CD4-positive, alpha-beta T cell (primary cell): Measurements from ENCODE around the gene HASPIN. TPM values are rescaled to one million over a fixed set of nuclear protein-coding genes. Genes with fewer than 3 reads are reported as not detected.
A peak's percentile ranks its signal among the peaks of the same experiment; 100 is the strongest.

Source experiments
- ATAC-seq: fragments of 200-7000 bp; cut with Tn5 transposase; one replicate; pipeline ENCODE4 v1.10.0; 2022; ENCODE audit warnings: mild to moderate bottlenecking; ENCODE audit not compliant: poor library complexity
- CTCF ChIA-PET: fragments of 350-600 bp; sonication (Branson Sonifier 250); formaldehyde crosslinking; loops from one replicate; lab custom pipeline; 2021; ENCODE audit warnings: antibody characterized with exemption, inconsistent platforms; lab: Charles Lee
- POLR2A ChIA-PET: fragments of 350-600 bp; sonication (Branson Sonifier 250); formaldehyde crosslinking; loops from one replicate; lab custom pipeline; 2021; ENCODE audit warnings: antibody characterized with exemption, inconsistent platforms; lab: Charles Lee
- DNase-seq, 14 experiments: peaks; one replicate each; pipeline ENCODE4 v3.0.0-alpha.2; 2013 to 2020; ENCODE audit warnings: mixed read lengths in 2 of 14
- H3K27ac ChIP-seq, 2 donors: one replicate each; pipeline versions ENCODE4 v1.5.1 to v1.7.0; 2013; ENCODE audit warnings: low read length in 2 of 2, low read depth in 1 of 2, mild to moderate bottlenecking in 1 of 2
- H3K27me3 ChIP-seq, 2 experiments: 1 replicate in 1 of 2; 2 replicates in 1 of 2; pipeline versions ENCODE4 v1.6.1 to v1.7.0; 2013; ENCODE audit warnings: low read length in 2 of 2, control low read depth in 1 of 2, mild to moderate bottlenecking in 1 of 2, moderate library complexity in 1 of 2; ENCODE audit not compliant: insufficient read depth in 2 of 2, control insufficient read depth in 1 of 2
- H3K36me3 ChIP-seq: one replicate; pipeline ENCODE4 v1.6.1; 2013; ENCODE audit warnings: low read length, control low read depth; ENCODE audit not compliant: insufficient read depth
- H3K4me1 ChIP-seq: one replicate; pipeline ENCODE4 v1.6.1; 2013; ENCODE audit warnings: low read length, control low read depth; ENCODE audit not compliant: insufficient read depth
- H3K4me3 ChIP-seq: one replicate; pipeline ENCODE4 v1.5.1; 2013; ENCODE audit warnings: mild to moderate bottlenecking, low read length, moderate library complexity
- H3K9me3 ChIP-seq, 2 experiments: 1 replicate in 1 of 2; 2 replicates in 1 of 2; pipeline versions ENCODE4 v1.6.1 to v1.7.0; 2013; ENCODE audit warnings: low read length in 2 of 2, mild to moderate bottlenecking in 2 of 2, control low read depth in 1 of 2, moderate library complexity in 1 of 2; ENCODE audit not compliant: control insufficient read depth in 1 of 2, insufficient read depth in 1 of 2
- H3K27ac Mint-ChIP-seq: one replicate; pipeline ENCODE4 v1.8.0; 2020; ENCODE audit warnings: mixed read lengths
- H3K27me3 Mint-ChIP-seq: one replicate; pipeline ENCODE4 v1.8.0; 2021; ENCODE audit warnings: mixed read lengths
- H3K36me3 Mint-ChIP-seq: one replicate; pipeline ENCODE4 v1.8.0; 2021; ENCODE audit warnings: low read depth, mixed read lengths
- H3K4me1 Mint-ChIP-seq: one replicate; pipeline ENCODE4 v1.8.0; 2021; ENCODE audit warnings: low read depth, mixed read lengths
- H3K4me3 Mint-ChIP-seq: one replicate; pipeline ENCODE4 v1.8.0; 2020; ENCODE audit warnings: mild to moderate bottlenecking, mixed read lengths
- H3K9me3 Mint-ChIP-seq: one replicate; pipeline ENCODE4 v1.8.0; 2020; ENCODE audit warnings: mixed read lengths
- intact Hi-C, 2 experiments: fragments of 100-400 bp; cut with DNase I in 1 of 2; cut with micrococcal nuclease in 1 of 2; formaldehyde crosslinking; loops; one replicate each; pipeline versions ENCODE4 v1.15.1 to v1.9.0; 2023 to 2025; cut with DNase I, micrococcal nuclease
- total RNA-seq, 174 experiments: library from RNA in 2 of 174; stranded (reverse) in 2 of 174; gene quantifications; one replicate each; pipeline ENCODE4 v1.2.3 and lab custom pipeline; 2021 to 2026
- TF ChIP-seq, protein P1 (sequence below): fragments of 200-600 bp; IDR thresholded peaks from one replicate; pipeline ENCODE4 v1.8.0; 2022; ENCODE audit warnings: antibody characterized with exemption, mild to moderate bottlenecking

HASPIN gene
- total RNA-seq, 2 experiments from 2014 or later: 0.22 to 0.25 TPM

DNA sequence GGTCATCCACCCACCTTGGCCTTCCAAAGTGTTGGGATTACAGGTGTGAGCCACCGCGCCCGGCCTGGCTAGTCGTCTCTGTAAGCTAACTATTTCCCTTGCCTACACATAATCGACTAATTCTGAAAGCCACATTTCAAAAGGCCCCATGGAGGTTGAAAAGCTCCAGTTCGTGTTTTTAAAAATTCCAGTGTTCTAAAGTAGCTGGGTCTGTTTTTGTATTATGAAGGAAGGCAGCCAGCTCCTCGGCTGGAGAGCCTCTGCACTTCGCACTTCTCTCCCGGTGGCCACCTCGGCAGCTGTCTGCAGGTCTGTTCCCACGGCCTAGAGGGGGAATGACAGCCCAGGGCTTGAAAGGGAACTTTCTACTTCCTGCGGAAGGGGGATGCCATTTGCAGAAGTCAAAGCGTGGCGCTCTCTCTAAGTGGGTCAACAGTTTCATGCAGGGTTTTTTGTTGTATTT is 16.9 kb downstream of the HASPIN start:
- Histone ChIP-seq H3K4me3 (no peak overlapping the region), H3K4me1 (peaks cover 43% of the 10 kb centered on the region), H3K27ac (peak overlapping the region in 1 of 2 donors; percentile 40), H3K9me3 (peaks cover 0 to 5% of the 10 kb centered on the region in 2 experiments), H3K27me3 (no peaks in the 10 kb centered on the region), H3K36me3 (no peaks in the 10 kb centered on the region)
- ChIA-PET CTCF (interaction anchor here (0.7 to 7.0 kb wide), 5 partner anchors 21 to 105 kb away, joined by 3 to 106 read pairs (median 4); partner anchors contain the start of gene NCBP3), POLR2A (interaction anchor here (1.0 to 1.5 kb wide), 5 partner anchors 11 to 106 kb away, joined by 4 to 6 read pairs (median 4); partner anchors contain the start of genes HASPIN and NCBP3)
- Mint-ChIP-seq H3K36me3 (no peaks in the 10 kb centered on the region), H3K4me1 (peaks cover 44% of the 10 kb centered on the region), H3K27me3 (no peaks in the 10 kb centered on the region), H3K9me3 (no peaks in the 10 kb centered on the region), H3K4me3 (peak overlapping the region; percentile 76), H3K27ac (peak overlapping the region; percentile 86)
- TF ChIP-seq, protein P1, sequence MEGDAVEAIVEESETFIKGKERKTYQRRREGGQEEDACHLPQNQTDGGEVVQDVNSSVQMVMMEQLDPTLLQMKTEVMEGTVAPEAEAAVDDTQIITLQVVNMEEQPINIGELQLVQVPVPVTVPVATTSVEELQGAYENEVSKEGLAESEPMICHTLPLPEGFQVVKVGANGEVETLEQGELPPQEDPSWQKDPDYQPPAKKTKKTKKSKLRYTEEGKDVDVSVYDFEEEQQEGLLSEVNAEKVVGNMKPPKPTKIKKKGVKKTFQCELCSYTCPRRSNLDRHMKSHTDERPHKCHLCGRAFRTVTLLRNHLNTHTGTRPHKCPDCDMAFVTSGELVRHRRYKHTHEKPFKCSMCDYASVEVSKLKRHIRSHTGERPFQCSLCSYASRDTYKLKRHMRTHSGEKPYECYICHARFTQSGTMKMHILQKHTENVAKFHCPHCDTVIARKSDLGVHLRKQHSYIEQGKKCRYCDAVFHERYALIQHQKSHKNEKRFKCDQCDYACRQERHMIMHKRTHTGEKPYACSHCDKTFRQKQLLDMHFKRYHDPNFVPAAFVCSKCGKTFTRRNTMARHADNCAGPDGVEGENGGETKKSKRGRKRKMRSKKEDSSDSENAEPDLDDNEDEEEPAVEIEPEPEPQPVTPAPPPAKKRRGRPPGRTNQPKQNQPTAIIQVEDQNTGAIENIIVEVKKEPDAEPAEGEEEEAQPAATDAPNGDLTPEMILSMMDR: no peak
- intact Hi-C loops: no loop called here
- ATAC-seq (peak; percentile 27), DNase-seq (peak in 8 of 14 experiments; percentile 19 to 88 (median 54))

DNA sequence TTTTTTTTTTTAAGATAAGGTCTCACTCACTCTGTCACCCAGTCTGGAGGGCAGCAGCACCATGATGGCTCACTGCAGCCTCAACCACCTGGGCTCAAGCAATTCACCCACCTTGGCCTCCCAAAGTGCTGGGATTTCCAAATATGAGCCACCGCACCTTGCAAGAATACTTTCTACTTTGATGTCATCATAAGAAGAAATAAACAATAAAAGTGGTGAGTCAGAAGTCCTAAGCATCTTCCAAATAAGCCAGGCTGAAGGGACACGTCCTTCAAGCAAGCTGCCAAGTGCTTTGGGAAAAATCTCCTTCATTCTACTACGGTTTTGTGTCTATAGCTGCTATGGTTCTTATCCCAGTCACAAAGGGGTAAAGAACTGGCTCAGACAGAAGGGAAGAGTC is 20.3 kb downstream of the HASPIN start:
- Mint-ChIP-seq H3K27ac (no peak overlapping the region), H3K9me3 (no peaks in the 10 kb centered on the region), H3K4me1 (peaks cover 34% of the 10 kb centered on the region), H3K36me3 (no peaks in the 10 kb centered on the region), H3K4me3 (no peak overlapping the region), H3K27me3 (no peaks in the 10 kb centered on the region)
- Histone ChIP-seq H3K9me3 (peaks cover 0 to 5% of the 10 kb centered on the region in 2 experiments), H3K27ac (no peak overlapping the region), H3K36me3 (no peaks in the 10 kb centered on the region), H3K4me3 (no peak overlapping the region), H3K4me1 (peaks cover 31% of the 10 kb centered on the region), H3K27me3 (no peaks in the 10 kb centered on the region)
- TF ChIP-seq, protein P1: no peak
- ChIA-PET POLR2A (no interaction called here), CTCF (no interaction called here)
- intact Hi-C loops: no loop called here
- ATAC-seq (no peak), DNase-seq (no peak)

- H3K27ac Mint-ChIP-seq: no peak overlapping the region
- no peaks in the 10 kb centered on the region for H3K36me3 Mint-ChIP-seq
- Histone ChIP-seq H3K27me3 (no peaks in the 10 kb centered on the region), H3K4me1 (peaks cover 29% of the 10 kb centered on the region), H3K4me3 (no peak overlapping the region), H3K27ac (no peak overlapping the region), H3K36me3 (no peaks in the 10 kb centered on the region), H3K9me3 (peaks cover 0 to 5% of the 10 kb centered on the region in 2 experiments)
- ChIA-PET POLR2A (no interaction called here), CTCF (no interaction called here)
- no peak overlapping the region for H3K4me3 Mint-ChIP-seq
- H3K9me3 Mint-ChIP-seq: no peaks in the 10 kb centered on the region
- peaks cover 34% of the 10 kb centered on the region for H3K4me1 Mint-ChIP-seq
- TF ChIP-seq, protein P1: no peak
- H3K27me3 Mint-ChIP-seq: no peaks in the 10 kb centered on the region
- ATAC-seq (no peak), DNase-seq (no peak)
- intact Hi-C loops: no loop called here
Measured at GRCh38 chr17:3745071-3745470, 21.4 kb downstream of the HASPIN start.
